ENCODE data around the gene FBXL7. TPM values are rescaled to one million over a fixed set of nuclear protein-coding genes. Genes with fewer than 3 reads are reported as not detected.

The FBXL7 gene
- total and polyA plus RNA-seq, 2 experiments from 2014 or later: 4.5 to 15.2 TPM

DNA sequence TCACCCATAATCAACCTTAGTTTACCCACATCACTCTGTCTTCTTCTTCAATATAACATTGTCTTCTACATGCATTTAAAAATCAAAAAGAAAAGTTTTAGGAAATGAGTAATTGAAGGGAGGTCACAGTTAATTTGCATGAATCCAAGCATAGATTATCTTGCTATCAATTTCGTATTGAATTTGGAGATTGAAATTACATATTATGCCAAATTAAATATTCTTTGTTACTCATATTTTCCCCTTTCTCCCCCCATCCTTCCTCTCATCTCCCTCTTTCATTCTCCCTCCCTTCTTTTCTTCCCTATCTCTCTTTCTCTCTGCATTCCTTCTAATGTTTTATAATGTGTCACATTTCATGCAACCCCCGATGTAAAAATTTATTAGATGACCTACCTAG lies 303.3 kb downstream of the FBXL7 start (continued):
- TF ChIP-seq, protein P1, sequence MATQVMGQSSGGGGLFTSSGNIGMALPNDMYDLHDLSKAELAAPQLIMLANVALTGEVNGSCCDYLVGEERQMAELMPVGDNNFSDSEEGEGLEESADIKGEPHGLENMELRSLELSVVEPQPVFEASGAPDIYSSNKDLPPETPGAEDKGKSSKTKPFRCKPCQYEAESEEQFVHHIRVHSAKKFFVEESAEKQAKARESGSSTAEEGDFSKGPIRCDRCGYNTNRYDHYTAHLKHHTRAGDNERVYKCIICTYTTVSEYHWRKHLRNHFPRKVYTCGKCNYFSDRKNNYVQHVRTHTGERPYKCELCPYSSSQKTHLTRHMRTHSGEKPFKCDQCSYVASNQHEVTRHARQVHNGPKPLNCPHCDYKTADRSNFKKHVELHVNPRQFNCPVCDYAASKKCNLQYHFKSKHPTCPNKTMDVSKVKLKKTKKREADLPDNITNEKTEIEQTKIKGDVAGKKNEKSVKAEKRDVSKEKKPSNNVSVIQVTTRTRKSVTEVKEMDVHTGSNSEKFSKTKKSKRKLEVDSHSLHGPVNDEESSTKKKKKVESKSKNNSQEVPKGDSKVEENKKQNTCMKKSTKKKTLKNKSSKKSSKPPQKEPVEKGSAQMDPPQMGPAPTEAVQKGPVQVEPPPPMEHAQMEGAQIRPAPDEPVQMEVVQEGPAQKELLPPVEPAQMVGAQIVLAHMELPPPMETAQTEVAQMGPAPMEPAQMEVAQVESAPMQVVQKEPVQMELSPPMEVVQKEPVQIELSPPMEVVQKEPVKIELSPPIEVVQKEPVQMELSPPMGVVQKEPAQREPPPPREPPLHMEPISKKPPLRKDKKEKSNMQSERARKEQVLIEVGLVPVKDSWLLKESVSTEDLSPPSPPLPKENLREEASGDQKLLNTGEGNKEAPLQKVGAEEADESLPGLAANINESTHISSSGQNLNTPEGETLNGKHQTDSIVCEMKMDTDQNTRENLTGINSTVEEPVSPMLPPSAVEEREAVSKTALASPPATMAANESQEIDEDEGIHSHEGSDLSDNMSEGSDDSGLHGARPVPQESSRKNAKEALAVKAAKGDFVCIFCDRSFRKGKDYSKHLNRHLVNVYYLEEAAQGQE (IDR thresholded peaks at IDR 0.05; ENCODE audit: unreplicated experiment): no peak
- TF ChIP-seq JUNB (IDR thresholded peaks at IDR 0.05; ENCODE audit: unreplicated experiment) (no peak), CREB1 (CRISPR knock-in tag; IDR thresholded peaks at IDR 0.05; ENCODE audit: low read depth) (no peak), POLR2AphosphoS5 (IDR thresholded peaks at IDR 0.05; ENCODE audit: low read depth) (no peak), STAT1 (IDR thresholded peaks at IDR 0.05; ENCODE audit: unreplicated experiment) (no peak)
- TF ChIP-seq, protein P2, sequence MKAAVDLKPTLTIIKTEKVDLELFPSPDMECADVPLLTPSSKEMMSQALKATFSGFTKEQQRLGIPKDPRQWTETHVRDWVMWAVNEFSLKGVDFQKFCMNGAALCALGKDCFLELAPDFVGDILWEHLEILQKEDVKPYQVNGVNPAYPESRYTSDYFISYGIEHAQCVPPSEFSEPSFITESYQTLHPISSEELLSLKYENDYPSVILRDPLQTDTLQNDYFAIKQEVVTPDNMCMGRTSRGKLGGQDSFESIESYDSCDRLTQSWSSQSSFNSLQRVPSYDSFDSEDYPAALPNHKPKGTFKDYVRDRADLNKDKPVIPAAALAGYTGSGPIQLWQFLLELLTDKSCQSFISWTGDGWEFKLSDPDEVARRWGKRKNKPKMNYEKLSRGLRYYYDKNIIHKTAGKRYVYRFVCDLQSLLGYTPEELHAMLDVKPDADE (IDR thresholded peaks at IDR 0.05): no peak

DNA sequence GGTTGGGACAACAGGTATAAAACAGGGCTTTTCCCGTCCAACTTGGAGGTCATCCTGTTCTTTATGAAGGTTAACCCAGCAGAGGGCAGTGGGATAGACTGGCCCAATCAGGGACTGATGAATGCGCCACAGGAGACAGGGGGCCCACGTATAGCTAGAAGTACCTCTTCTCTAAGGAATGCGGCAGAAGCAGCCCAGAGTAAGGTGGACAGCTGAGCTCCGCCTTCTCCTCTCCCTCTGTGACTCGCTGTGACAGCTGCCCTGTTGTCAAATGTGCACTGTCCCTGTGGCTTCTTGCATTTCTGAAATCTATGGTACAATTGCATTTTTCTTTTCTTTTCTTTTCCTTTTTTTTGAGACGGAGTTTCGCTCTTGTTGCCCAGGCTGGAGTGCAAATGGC lies 306.6 kb downstream of the FBXL7 start:
- H3K4me3 Mint-ChIP-seq: no peak overlapping the region
- H3K4me1 Mint-ChIP-seq: peaks cover 9% of the 10 kb centered on the region
- no peak for DNase-seq (ENCODE audit: low spot score)
- Histone ChIP-seq H3K36me3 (ENCODE audit: insufficient read depth) (no peaks in the 10 kb centered on the region; the same call in 1 of the 2 replicates), H3K79me2 (replicated peaks; ENCODE audit: insufficient read depth) (0 out of 2 replicates have a peak, but pooled peaks cover 3% of the 10 kb centered on the region), H3F3A (replicated peaks; ENCODE audit: low read depth) (no peaks in the 10 kb centered on the region), H3K27ac (ENCODE audit: low read depth) (no peak overlapping the region), H3K4me1 (ENCODE audit: insufficient read depth) (peaks cover 8% of the 10 kb centered on the region), H3K27me3 (ENCODE audit: insufficient read depth) (no peaks in the 10 kb centered on the region), H4K20me1 (replicated peaks; ENCODE audit: insufficient read depth) (no peaks in the 10 kb centered on the region), H3K9me2 (ENCODE audit: insufficient read depth) (0 out of 2 replicates have a peak, but pooled peaks cover 4% of the 10 kb centered on the region), H3K4me2 (no peak overlapping the region), H3K4me3 (no peak overlapping the region), H2AFZ (no peak overlapping the region)
- H3K9me3 Mint-ChIP-seq: peaks cover 46% of the 10 kb centered on the region
- TF ChIP-seq CREB1 (CRISPR knock-in tag; IDR thresholded peaks at IDR 0.05; ENCODE audit: low read depth) (no peak), JUNB (IDR thresholded peaks at IDR 0.05; ENCODE audit: unreplicated experiment) (no peak), STAT1 (IDR thresholded peaks at IDR 0.05; ENCODE audit: unreplicated experiment) (no peak), EZH2 (IDR thresholded peaks at IDR 0.05; ENCODE audit: low read depth, unreplicated experiment) (no peak), ZNF114 (CRISPR knock-in tag; IDR thresholded peaks at IDR 0.05) (no peak)
- TF ChIP-seq, protein P1 (IDR thresholded peaks at IDR 0.05; ENCODE audit: unreplicated experiment): no peak
- peaks cover 39% of the 10 kb centered on the region for H3K36me3 Mint-ChIP-seq (ENCODE audit: low read depth)
- ATAC-seq: peak; percentile 36; the same call in 2 of the 3 replicates
- no peaks in the 10 kb centered on the region for H3K27me3 Mint-ChIP-seq (ENCODE audit: insufficient read depth, low read depth, poor library complexity)
- H3K27ac Mint-ChIP-seq: no peak overlapping the region
